Stimulated activated naive CD8-positive, alpha-beta T cell treated with anti-CD3 and anti-CD28 coated beads, Interleukin-15, Interleukin-2, amounts not matched to agents 100 ng/mL and 50 ng/mL, for 24 hours (primary cell): ENCODE results near the gene EEPD1.
"Not testable (repeated sequence)": the region's sequence is repeated elsewhere in the genome, so short reads cannot be mapped to it uniquely, and the experiment has no call there.

Source experiments
- H3K27ac Mint-ChIP-seq: one replicate; pipeline ENCODE4 v1.8.0; 2021; ENCODE audit warnings: mild to moderate bottlenecking, mixed read lengths
- H3K27me3 Mint-ChIP-seq: one replicate; pipeline ENCODE4 v1.8.0; 2021; ENCODE audit warnings: mixed read lengths
- H3K36me3 Mint-ChIP-seq: one replicate; pipeline ENCODE4 v1.8.0; 2021; ENCODE audit warnings: low read depth, mixed read lengths
- H3K4me1 Mint-ChIP-seq: one replicate; pipeline ENCODE4 v1.8.0; 2021; ENCODE audit warnings: low read depth, mixed read lengths
- H3K4me3 Mint-ChIP-seq: one replicate; pipeline ENCODE4 v1.8.0; 2021; ENCODE audit warnings: mild to moderate bottlenecking, mixed read lengths
- H3K9me3 Mint-ChIP-seq: one replicate; pipeline ENCODE4 v1.8.0; 2021; ENCODE audit warnings: mixed read lengths

EEPD1 gene

GRCh38 chr7:36119005-36119706 is 33.9 kb upstream of the EEPD1 start:
- H3K27me3 Mint-ChIP-seq, result peaks cover 12% of the 10 kb centered on the region
- H3K36me3 Mint-ChIP-seq, result no peaks in the 10 kb centered on the region
- no peak overlapping the region for H3K27ac Mint-ChIP-seq
- peaks cover 9% of the 10 kb centered on the region for H3K9me3 Mint-ChIP-seq
- no peak overlapping the region for H3K4me3 Mint-ChIP-seq
- peaks cover 27% of the 10 kb centered on the region for H3K4me1 Mint-ChIP-seq

- not testable (repeated sequence) for H3K36me3 Mint-ChIP-seq, H3K4me3 Mint-ChIP-seq, H3K27ac Mint-ChIP-seq, H3K9me3 Mint-ChIP-seq
- Mint-ChIP-seq H3K27me3 (peaks cover 13% of the 10 kb centered on the region), H3K4me1 (peaks cover 22% of the 10 kb centered on the region)
Measured at GRCh38 chr7:36119983-36120646, 32.9 kb upstream of the EEPD1 start.

- H3K36me3 Mint-ChIP-seq, H3K4me1 Mint-ChIP-seq, H3K9me3 Mint-ChIP-seq, H3K4me3 Mint-ChIP-seq, H3K27me3 Mint-ChIP-seq, H3K27ac Mint-ChIP-seq: not testable (repeated sequence)
Measured at GRCh38 chr7:36125630-36126029, 27.4 kb upstream of the EEPD1 start.

- Mint-ChIP-seq H3K9me3 (peaks cover under 1% of the 10 kb centered on the region), H3K4me1 (no peaks in the 10 kb centered on the region), H3K27me3 (peaks cover 3% of the 10 kb centered on the region), H3K4me3 (no peak overlapping the region), H3K36me3 (no peaks in the 10 kb centered on the region), H3K27ac (no peak overlapping the region)
Measured at GRCh38 chr7:36127075-36127740, 25.8 kb upstream of the EEPD1 start.

- Mint-ChIP-seq H3K36me3 (no peaks in the 10 kb centered on the region), H3K4me3 (no peak overlapping the region), H3K9me3 (no peaks in the 10 kb centered on the region), H3K27ac (no peak overlapping the region), H3K4me1 (no peaks in the 10 kb centered on the region), H3K27me3 (peaks cover 3% of the 10 kb centered on the region)
Measured at GRCh38 chr7:36128448-36129047, 24.5 kb upstream of the EEPD1 start.

GRCh38 chr7:36129048-36129534 is 24.0 kb upstream of the EEPD1 start:
- no peaks in the 10 kb centered on the region for H3K9me3 Mint-ChIP-seq
- H3K4me1 Mint-ChIP-seq, result no peaks in the 10 kb centered on the region
- peaks cover 2% of the 10 kb centered on the region for H3K27me3 Mint-ChIP-seq
- no peak overlapping the region for H3K27ac Mint-ChIP-seq
- no peaks in the 10 kb centered on the region for H3K36me3 Mint-ChIP-seq
- H3K4me3 Mint-ChIP-seq, result no peak overlapping the region

- Mint-ChIP-seq H3K27ac (no peak overlapping the region), H3K36me3 (no peaks in the 10 kb centered on the region), H3K4me1 (no peaks in the 10 kb centered on the region), H3K9me3 (no peaks in the 10 kb centered on the region), H3K4me3 (no peak overlapping the region), H3K27me3 (no peaks in the 10 kb centered on the region)
Measured at GRCh38 chr7:36130236-36130945, 22.7 kb upstream of the EEPD1 start.

- Mint-ChIP-seq H3K27me3 (no peaks in the 10 kb centered on the region), H3K9me3 (no peaks in the 10 kb centered on the region), H3K4me3 (no peak overlapping the region), H3K27ac (no peak overlapping the region), H3K36me3 (no peaks in the 10 kb centered on the region), H3K4me1 (no peaks in the 10 kb centered on the region)
Measured at GRCh38 chr7:36131026-36131425, 22.0 kb upstream of the EEPD1 start.

GRCh38 chr7:36131499-36131898 is 21.6 kb upstream of the EEPD1 start:
- Mint-ChIP-seq H3K27ac (no peak overlapping the region), H3K36me3 (no peaks in the 10 kb centered on the region), H3K9me3 (no peaks in the 10 kb centered on the region), H3K4me1 (no peaks in the 10 kb centered on the region), H3K27me3 (no peaks in the 10 kb centered on the region), H3K4me3 (no peak overlapping the region)

GRCh38 chr7:36132012-36132411 is 21.0 kb upstream of the EEPD1 start:
- no peaks in the 10 kb centered on the region for H3K9me3 Mint-ChIP-seq
- H3K4me1 Mint-ChIP-seq, result no peaks in the 10 kb centered on the region
- H3K27me3 Mint-ChIP-seq, result no peaks in the 10 kb centered on the region
- H3K27ac Mint-ChIP-seq, result no peak overlapping the region
- no peaks in the 10 kb centered on the region for H3K36me3 Mint-ChIP-seq
- H3K4me3 Mint-ChIP-seq, result no peak overlapping the region

- Mint-ChIP-seq H3K4me3 (no peak overlapping the region), H3K9me3 (peaks cover 5% of the 10 kb centered on the region), H3K27me3 (no peaks in the 10 kb centered on the region), H3K4me1 (no peaks in the 10 kb centered on the region), H3K36me3 (no peaks in the 10 kb centered on the region), H3K27ac (no peak overlapping the region)
Measured at GRCh38 chr7:36135700-36136099, 17.4 kb upstream of the EEPD1 start.

GRCh38 chr7:36137258-36137657 is 15.8 kb upstream of the EEPD1 start:
- Mint-ChIP-seq H3K9me3 (peaks cover 5% of the 10 kb centered on the region), H3K27ac (no peak overlapping the region), H3K4me1 (no peaks in the 10 kb centered on the region), H3K36me3 (no peaks in the 10 kb centered on the region), H3K4me3 (no peak overlapping the region), H3K27me3 (no peaks in the 10 kb centered on the region)

- Mint-ChIP-seq H3K27ac (no peak overlapping the region), H3K36me3 (no peaks in the 10 kb centered on the region), H3K27me3 (no peaks in the 10 kb centered on the region), H3K4me3 (no peak overlapping the region), H3K9me3 (peaks cover 5% of the 10 kb centered on the region), H3K4me1 (no peaks in the 10 kb centered on the region)
Measured at GRCh38 chr7:36137754-36138153, 15.3 kb upstream of the EEPD1 start.

GRCh38 chr7:36138209-36138608 is 14.8 kb upstream of the EEPD1 start:
- Mint-ChIP-seq H3K4me3 (no peak overlapping the region), H3K36me3 (no peaks in the 10 kb centered on the region), H3K27ac (no peak overlapping the region), H3K27me3 (no peaks in the 10 kb centered on the region), H3K4me1 (no peaks in the 10 kb centered on the region), H3K9me3 (peaks cover 5% of the 10 kb centered on the region)

- H3K9me3 Mint-ChIP-seq, result peaks cover 5% of the 10 kb centered on the region
- H3K27ac Mint-ChIP-seq, result no peak overlapping the region
- no peaks in the 10 kb centered on the region for H3K27me3 Mint-ChIP-seq
- no peaks in the 10 kb centered on the region for H3K36me3 Mint-ChIP-seq
- H3K4me1 Mint-ChIP-seq, result no peaks in the 10 kb centered on the region
- no peak overlapping the region for H3K4me3 Mint-ChIP-seq
Measured at GRCh38 chr7:36141351-36141750, 11.7 kb upstream of the EEPD1 start.
